Mesothelial cell of epicardium (in vitro differentiated cells): ENCODE results near the gene FOXP1. TPM values are rescaled to one million over a fixed set of nuclear protein-coding genes. Genes with fewer than 3 reads are reported as not detected.

Experiments used
- DNase-seq, 2 experiments: peaks; one replicate each; pipeline ENCODE4 v3.0.0; 2021; ENCODE audit warnings: low spot score in 2 of 2; ENCODE audit not compliant: unreplicated experiment in 2 of 2
- H3K27ac Mint-ChIP-seq: 2 replicates; pipeline ENCODE4 v1.8.0; 2021; ENCODE audit warnings: mixed read lengths
- H3K27me3 Mint-ChIP-seq: 2 replicates; pipeline ENCODE4 v1.8.0; 2021; ENCODE audit warnings: low read depth, mixed read lengths
- H3K36me3 Mint-ChIP-seq: 2 replicates; pipeline ENCODE4 v1.8.0; 2021; ENCODE audit warnings: mixed read lengths
- H3K4me1 Mint-ChIP-seq: 2 replicates; pipeline ENCODE4 v1.8.0; 2021; ENCODE audit warnings: mixed read lengths
- H3K4me3 Mint-ChIP-seq: 2 replicates; pipeline ENCODE4 v1.8.0; 2021; ENCODE audit warnings: mild to moderate bottlenecking, moderate library complexity, mixed read lengths
- H3K9me3 Mint-ChIP-seq: 2 replicates; pipeline ENCODE4 v1.8.0; 2021; ENCODE audit warnings: mixed read lengths
- CTCF ChIP-seq: fragments of 200-600 bp; sonication (generic); IDR thresholded peaks from one replicate; pipeline ENCODE4 v1.5.0; 2021; ENCODE audit warnings: antibody characterized with exemption; ENCODE audit not compliant: unreplicated experiment
- total RNA-seq: library from RNA; stranded (reverse); gene quantifications from 3 replicates; pipeline ENCODE4 v1.2.1, GENCODE V29; 2021

FOXP1 gene
- total RNA-seq, 1 donor from 2014 or later: 187 TPM

- no peak for TF ChIP-seq CTCF
- Mint-ChIP-seq H3K36me3 (no peaks in the 10 kb centered on the region), H3K4me3 (peak overlapping the region; percentile 5), H3K27ac (peak overlapping the region; percentile 90), H3K9me3 (no peaks in the 10 kb centered on the region), H3K4me1 (peaks cover 67% of the 10 kb centered on the region), H3K27me3 (no peaks in the 10 kb centered on the region)
- DNase-seq: no peak
Observed at GRCh38 chr3:71407823-71408222, 175.7 kb downstream of the FOXP1 start.

- Mint-ChIP-seq H3K4me3 (peak overlapping the region; percentile 5), H3K27ac (peak overlapping the region; percentile 90), H3K27me3 (no peaks in the 10 kb centered on the region), H3K4me1 (peaks cover 67% of the 10 kb centered on the region), H3K9me3 (no peaks in the 10 kb centered on the region), H3K36me3 (no peaks in the 10 kb centered on the region)
- no peak for DNase-seq
- TF ChIP-seq CTCF: no peak
Observed at GRCh38 chr3:71406972-71407810, 176.3 kb downstream of the FOXP1 start.

- Mint-ChIP-seq H3K9me3 (no peaks in the 10 kb centered on the region), H3K36me3 (no peaks in the 10 kb centered on the region), H3K4me3 (no peak overlapping the region), H3K27ac (peak overlapping the region; percentile 90), H3K27me3 (no peaks in the 10 kb centered on the region), H3K4me1 (peaks cover 73% of the 10 kb centered on the region)
- no peak for TF ChIP-seq CTCF
- no peak for DNase-seq
Observed at GRCh38 chr3:71402911-71403310, 180.6 kb downstream of the FOXP1 start.

DNA sequence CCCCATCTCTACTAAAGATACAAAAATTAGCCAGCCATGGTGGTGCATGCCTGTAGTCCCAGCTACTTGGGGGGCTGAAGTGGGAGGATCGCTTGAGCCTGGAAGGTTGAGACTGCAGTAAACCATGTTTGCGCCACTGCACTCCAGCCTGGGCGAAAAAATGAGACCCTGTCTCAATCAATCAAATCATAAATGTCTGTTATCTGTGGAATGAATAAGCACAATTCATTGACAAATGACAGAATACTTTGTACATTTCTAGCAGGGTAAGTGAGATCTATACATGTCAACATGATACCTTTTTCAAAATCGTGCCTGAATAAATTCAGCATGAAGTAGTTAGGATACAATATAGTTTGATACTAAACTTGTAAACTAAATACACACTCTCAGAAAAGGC lies 181.2 kb downstream of the FOXP1 start:
- Mint-ChIP-seq H3K36me3 (no peaks in the 10 kb centered on the region), H3K27me3 (no peaks in the 10 kb centered on the region), H3K27ac (peak overlapping the region; percentile 90)

GRCh38 chr3:71401695-71402231 lies 181.8 kb downstream of the FOXP1 start:
- no peak for TF ChIP-seq CTCF
- Mint-ChIP-seq H3K9me3 (no peaks in the 10 kb centered on the region), H3K4me1 (peaks cover 71% of the 10 kb centered on the region), H3K27me3 (no peaks in the 10 kb centered on the region), H3K4me3 (no peak overlapping the region), H3K27ac (peak overlapping the region; percentile 90), H3K36me3 (no peaks in the 10 kb centered on the region)
- no peak for DNase-seq

More for the DNA sequence above, 181.2 kb downstream of the FOXP1 start:
- DNase-seq: no peak
- Mint-ChIP-seq H3K4me1 (peaks cover 73% of the 10 kb centered on the region), H3K4me3 (no peak overlapping the region), H3K9me3 (no peaks in the 10 kb centered on the region)
- no peak for TF ChIP-seq CTCF
